HepG2 (cell line): ENCODE results near the gene DYRK2.

Experiments
- CHD4 ChIP-seq: fragments of 200-600 bp; sonication (generic); IDR thresholded peaks from 2 replicates; pipeline ENCODE4 v1.7.0; 2017; ENCODE audit warnings: mild to moderate bottlenecking, low read length, borderline replicate concordance
- EP300 ChIP-seq, 3 experiments: sonication (generic) in 1 of 3; formaldehyde crosslinking in 1 of 3; IDR thresholded peaks; 2 replicates each; pipeline versions ENCODE4 v1.5.1 to v1.6.1; 2011 to 2020; ENCODE audit warnings: low read depth in 2 of 3, low read length in 2 of 3, borderline replicate concordance in 1 of 3, improper control_type of control experiment in 1 of 3, mild to moderate bottlenecking in 1 of 3, missing genetic modification reagents in 1 of 3, moderate library complexity in 1 of 3
- SUZ12 ChIP-seq: fragments of 150-350 bp; IDR thresholded peaks from 2 replicates; pipeline ENCODE4 v1.6.1; 2014; ENCODE audit warnings: low read depth, low read length
- THRA ChIP-seq: sonication (generic); formaldehyde crosslinking; IDR thresholded peaks from 2 replicates; pipeline ENCODE4 v1.4.0; 2020; ENCODE audit warnings: missing genetic modification reagents, borderline replicate concordance

- TF ChIP-seq THRA (no peak), EP300 (IDR thresholded peaks at IDR 0.05; ENCODE audit: low read depth in 2 of 2, low read length in 2 of 2) (no peak), EP300 (CRISPR knock-in tag; IDR thresholded peaks at IDR 0.05; ENCODE audit: borderline replicate concordance) (no peak), SUZ12 (no peak), CHD4 (no peak)
Observed at GRCh38 chr12:67613040-67613439, 35.5 kb upstream of the DYRK2 start.
